H1 (cell line): Measurements from ENCODE around the gene OLFM1. TPM values are rescaled to one million over a fixed set of nuclear protein-coding genes. Genes with fewer than 3 reads are reported as not detected.

Experiments
- CTCF ChIA-PET: fragments of 300-600 bp; sonication (Branson Sonifier 250); formaldehyde crosslinking; loops from one replicate; lab custom pipeline; 2021; ENCODE audit not compliant: partially characterized antibody; lab: Charles Lee
- POLR2A ChIA-PET: fragments of 300-600 bp; sonication (Branson Sonifier 250); formaldehyde crosslinking; loops from one replicate; lab custom pipeline; 2021; ENCODE audit warnings: inconsistent platforms; ENCODE audit not compliant: partially characterized antibody; lab: Charles Lee
- DNase-seq, 2 experiments: peaks; one replicate each; pipeline versions ENCODE4 v3.0.0 to v3.0.0-alpha.2; 2010 to 2022; ENCODE audit warnings: low spot score in 2 of 2, low read depth in 1 of 2, mixed read lengths in 1 of 2
- FAIRE-seq: peaks from 2 replicates; lab custom pipeline; 2011; peaks lifted over from hg19 to GRCh38; lab: Jason Lieb, UNC
- H2AFZ ChIP-seq: 2 replicates; pipeline ENCODE4 v1.8.1; 2012; ENCODE audit warnings: low read length, inconsistent platforms
- H2AK5ac ChIP-seq: 2 replicates; pipeline ENCODE4 v1.6.1; 2013; ENCODE audit warnings: low read depth, low read length
- H2BK120ac ChIP-seq: replicated peaks from 2 replicates; pipeline ENCODE3; 2013; ENCODE audit warnings: low read depth, low read length, inconsistent platforms
- H2BK12ac ChIP-seq: 2 replicates; pipeline ENCODE4 v1.6.1; 2013; ENCODE audit warnings: low read depth, low read length
- H2BK15ac ChIP-seq: 2 replicates; pipeline ENCODE4 v1.6.1; 2013; ENCODE audit warnings: low read length
- H2BK20ac ChIP-seq: 2 replicates; pipeline ENCODE4 v1.6.1; 2013; ENCODE audit warnings: low read length
- H2BK5ac ChIP-seq: 2 replicates; pipeline ENCODE4 v1.6.1; 2013; ENCODE audit warnings: low read depth, low read length
- H3K14ac ChIP-seq: 2 replicates; pipeline ENCODE4 v1.6.1; 2013; ENCODE audit warnings: inconsistent platforms; ENCODE audit not compliant: insufficient read length
- H3K18ac ChIP-seq: 2 replicates; pipeline ENCODE4 v1.6.1; 2013; ENCODE audit warnings: low read length; ENCODE audit errors: extremely low read depth
- H3K23ac ChIP-seq: 2 replicates; pipeline ENCODE4 v1.6.1; 2013; ENCODE audit warnings: inconsistent platforms; ENCODE audit not compliant: insufficient read length
- H3K23me2 ChIP-seq: 2 replicates; pipeline ENCODE4 v1.6.1; 2013; ENCODE audit warnings: low read depth, low read length
- H3K27ac ChIP-seq: 2 replicates; pipeline ENCODE4 v1.6.1; 2011; ENCODE audit warnings: low read depth, low read length, inconsistent platforms
- H3K27me3 ChIP-seq, 4 experiments: replicated peaks in 1 of 4; 1 replicate in 1 of 4; 2 replicates in 3 of 4; pipeline versions ENCODE4 v1.6.1 to v1.8.1; 2011 to 2013; ENCODE audit warnings: low read length in 3 of 4, mild to moderate bottlenecking in 3 of 4, inconsistent platforms in 2 of 4, mixed read lengths in 2 of 4, moderate library complexity in 1 of 4; ENCODE audit not compliant: control insufficient read depth in 3 of 4, insufficient read depth in 3 of 4; ENCODE audit errors: extremely low read depth in 1 of 4
- H3K36me3 ChIP-seq, 4 experiments: 2 replicates each; pipeline versions ENCODE4 v1.6.1 to v1.8.1; 2011 to 2013; ENCODE audit warnings: mild to moderate bottlenecking in 4 of 4, low read length in 3 of 4, moderate library complexity in 2 of 4, control low read depth in 1 of 4, inconsistent platforms in 1 of 4; ENCODE audit not compliant: insufficient read depth in 4 of 4, control insufficient read depth in 2 of 4
- H3K4ac ChIP-seq: replicated peaks from 2 replicates; pipeline ENCODE3; 2013; ENCODE audit warnings: low read length, low read depth, mixed read lengths, inconsistent platforms; ENCODE audit not compliant: insufficient read length
- H3K4me1 ChIP-seq, 4 experiments: replicated peaks in 1 of 4; 1 replicate in 1 of 4; 2 replicates in 3 of 4; pipeline versions ENCODE4 v1.6.1 to v1.8.1; 2011 to 2013; ENCODE audit warnings: low read length in 3 of 4, inconsistent platforms in 2 of 4, mixed read lengths in 1 of 4; ENCODE audit not compliant: insufficient read depth in 4 of 4, control insufficient read depth in 3 of 4
- H3K4me2 ChIP-seq, 2 experiments: 2 replicates each; pipeline versions ENCODE4 v1.6.1 to v1.8.1; 2011 to 2013; ENCODE audit warnings: low read depth in 2 of 2, low read length in 2 of 2, control low read depth in 1 of 2, inconsistent platforms in 1 of 2, mild to moderate bottlenecking in 1 of 2; ENCODE audit not compliant: insufficient read depth in 1 of 2
- H3K4me3 ChIP-seq, 4 experiments: fragments of 200-600, 300-600 bp in 1 of 4; sonication (generic), shearing (Covaris generic), sonication (Bioruptor Twin) in 1 of 4; 2 replicates each; pipeline versions ENCODE4 v1.5.1 to v1.8.1; 2011 to 2016; ENCODE audit warnings: low read length in 4 of 4, low read depth in 3 of 4, control low read depth in 2 of 4, inconsistent platforms in 2 of 4, mild to moderate bottlenecking in 2 of 4, mixed read lengths in 1 of 4, moderate library complexity in 1 of 4; ENCODE audit not compliant: insufficient read depth in 2 of 4; ENCODE audit errors: extremely low read depth in 1 of 4
- H3K56ac ChIP-seq: replicated peaks from 2 replicates; pipeline ENCODE3; 2013; ENCODE audit warnings: low read depth, mild to moderate bottlenecking, mixed read lengths, low read length, inconsistent platforms; ENCODE audit not compliant: insufficient read length
- H3K79me1 ChIP-seq: 2 replicates; pipeline ENCODE4 v1.6.1; 2013; ENCODE audit warnings: low read depth, low read length, control low read depth
- H3K79me2 ChIP-seq, 2 experiments: 2 replicates each; pipeline versions ENCODE4 v1.6.1 to v1.8.1; 2012 to 2013; ENCODE audit warnings: low read length in 2 of 2, mild to moderate bottlenecking in 2 of 2, inconsistent platforms in 1 of 2; ENCODE audit not compliant: insufficient read depth in 2 of 2, control insufficient read depth in 1 of 2
- H3K9ac ChIP-seq, 4 experiments: replicated peaks in 1 of 4; 1 replicate in 1 of 4; 2 replicates in 3 of 4; pipeline versions ENCODE4 v1.6.1 to v1.8.1; 2011 to 2013; ENCODE audit warnings: low read depth in 3 of 4, low read length in 3 of 4, control low read depth in 2 of 4, mild to moderate bottlenecking in 2 of 4, moderate library complexity in 2 of 4, inconsistent platforms in 1 of 4; ENCODE audit errors: extremely low read depth in 1 of 4
- H3K9me3 ChIP-seq, 2 experiments: 2 replicates each; pipeline versions ENCODE4 v1.6.1 to v1.8.1; 2012 to 2013; ENCODE audit warnings: mild to moderate bottlenecking in 2 of 2, moderate library complexity in 2 of 2, control low read depth in 1 of 2, inconsistent platforms in 1 of 2, low read depth in 1 of 2, low read length in 1 of 2, mixed read lengths in 1 of 2; ENCODE audit not compliant: insufficient read depth in 2 of 2
- H4K20me1 ChIP-seq, 2 experiments: replicated peaks in 1 of 2; 2 replicates each; pipeline versions ENCODE3 to v1.8.1; 2011 to 2013; ENCODE audit warnings: inconsistent platforms in 2 of 2, low read length in 2 of 2, mild to moderate bottlenecking in 1 of 2; ENCODE audit not compliant: insufficient read depth in 2 of 2, control insufficient read depth in 1 of 2
- H4K5ac ChIP-seq: 2 replicates; pipeline ENCODE4 v1.6.1; 2013; ENCODE audit warnings: low read length, low read depth, mixed read lengths, inconsistent platforms; ENCODE audit not compliant: insufficient read length
- H4K8ac ChIP-seq: 2 replicates; pipeline ENCODE4 v1.8.0; 2013; ENCODE audit warnings: mild to moderate bottlenecking, moderate library complexity, low read length, inconsistent platforms; ENCODE audit not compliant: insufficient read depth; ENCODE audit errors: extremely low read depth
- H4K91ac ChIP-seq: replicated peaks from 2 replicates; pipeline ENCODE3; 2013; ENCODE audit warnings: low read length, mixed read lengths, inconsistent platforms; ENCODE audit not compliant: insufficient read length
- CHD1 ChIP-seq: IDR thresholded peaks from 2 replicates; pipeline ENCODE4 v1.6.1; 2012; ENCODE audit warnings: low read depth, low read length, improper control_type of control experiment
- CREB1 ChIP-seq: IDR thresholded peaks from 2 replicates; pipeline ENCODE4 v1.6.1; 2012; ENCODE audit warnings: inconsistent platforms
- FOSL1 ChIP-seq: IDR thresholded peaks from 2 replicates; pipeline ENCODE4 v1.6.1; 2011; ENCODE audit warnings: mild to moderate bottlenecking, low read depth, low read length, moderate library complexity; ENCODE audit not compliant: insufficient read depth
- HDAC6 ChIP-seq: IDR thresholded peaks from one replicate; pipeline ENCODE4 v1.7.1; 2012; ENCODE audit warnings: low read depth, mild to moderate bottlenecking, inconsistent platforms, low read length, moderate library complexity
- JUND ChIP-seq: IDR thresholded peaks from 2 replicates; pipeline ENCODE4 v1.6.1; 2011; ENCODE audit warnings: mild to moderate bottlenecking, improper control_type of control experiment, low read length
- KDM1A ChIP-seq: fragments of 200-600, 300-600 bp; sonication (generic); IDR thresholded peaks from 2 replicates; pipeline ENCODE4 v1.7.1; 2016; ENCODE audit warnings: mild to moderate bottlenecking, low read length, borderline replicate concordance
- MAFK ChIP-seq: IDR thresholded peaks from 2 replicates; pipeline ENCODE4 v1.6.1; 2012; ENCODE audit warnings: low read depth, mild to moderate bottlenecking, improper control_type of control experiment, low read length
- POLR2A ChIP-seq, 2 experiments: IDR thresholded peaks; 1 replicate in 1 of 2; 2 replicates in 1 of 2; pipeline ENCODE4 v1.6.1; 2011; ENCODE audit warnings: low read depth in 2 of 2, low read length in 2 of 2, mild to moderate bottlenecking in 2 of 2; ENCODE audit errors: control extremely low read depth in 1 of 2
- SP4 ChIP-seq: IDR thresholded peaks from 2 replicates; pipeline ENCODE4 v1.6.1; 2012; ENCODE audit warnings: low read length, inconsistent platforms
- TEAD4 ChIP-seq: IDR thresholded peaks from 2 replicates; pipeline ENCODE4 v1.6.1; 2012; ENCODE audit warnings: low read depth, low read length, inconsistent platforms, mixed read lengths
- WGBS, 2 experiments: shearing (Covaris generic) in 1 of 2; methylation state at CpG; one replicate each; pipeline versions ENCODE4 v1.1.6 to v1.1.7; 2013 to 2015; ENCODE audit warnings: low lambda C conversion rate in 2 of 2, mixed read lengths in 2 of 2, inconsistent platforms in 1 of 2, low coverage in 1 of 2, missing lambda C conversion rate in 1 of 2; ENCODE audit not compliant: insufficient replicate concordance in 2 of 2, insufficient coverage in 1 of 2, insufficient read length in 1 of 2; ENCODE audit errors: extremely low coverage in 1 of 2, missing lambda C conversion rate in 1 of 2; 5-methylcytosine and 5-hydroxymethylcytosine counted together
- polyA plus RNA-seq, 7 experiments: library from polyadenylated mRNA; depleted of rRNA in 3 of 7; stranded (reverse) in 5 of 7; unstranded in 2 of 7; fragments of >200 nt in 5 of 7; fragments of 200-250 nt in 2 of 7; gene quantifications; 1 replicate in 5 of 7; 2 replicates in 1 of 7; 4 replicates in 1 of 7; pipeline versions ENCODE4 v1.2.1 to v1.2.3, GENCODE V29; 2011 to 2013; ENCODE audit warnings: missing spikeins in 2 of 7, mixed read lengths in 2 of 7
- total RNA-seq: library from RNA; stranded (reverse); fragmentation: NEBNext Ultra II Directional; extraction: Animal tissue kit (Norgen Biotek cat#: 25700); gene quantifications from 2 replicates; pipeline ENCODE4 v1.2.1, GENCODE V29; 2021

OLFM1 gene
- total and polyA plus RNA-seq, 2 of the 8 experiments (the other 6 are each of a cell fraction or from before 2014, with no cell fraction given): 53.0 to 53.4 TPM

- ChIA-PET CTCF (no interaction called here), POLR2A (no interaction called here)
- Histone ChIP-seq H3K27ac (no peak overlapping the region), H3K79me1 (no peaks in the 10 kb centered on the region), H3K23ac (no peak overlapping the region), H2AK5ac (0 out of 2 replicates have a peak overlapping the region, but pooled peaks have one; percentile 82), H2BK12ac (no peak overlapping the region), H3K27me3 (no peaks in the 10 kb centered on the region), H3K4me3 (no peak overlapping the region), H3K4me2 (no peak overlapping the region), H2BK20ac (no peak overlapping the region; the same call in 1 of the 2 replicates), H2BK5ac (no peak overlapping the region), H3K14ac (no peak overlapping the region), H2BK120ac (no peak overlapping the region), H3K4me1 (peaks cover 0 to 5% (median under 1%) of the 10 kb centered on the region in 4 experiments; a peak in 3 of 7 replicates), H3K9me3 (peaks cover 0 to 2% of the 10 kb centered on the region in 2 experiments; a peak in 1 of 4 replicates), H3K23me2 (peaks cover 8% of the 10 kb centered on the region; the same call in 1 of the 2 replicates), H2BK15ac (no peak overlapping the region), H4K8ac (no peak overlapping the region), H2AFZ (no peak overlapping the region), H3K9ac (no peak overlapping the region), H4K5ac (no peak overlapping the region), H3K79me2 (no peaks in the 10 kb centered on the region), H3K4ac (peak overlapping the region; percentile 53), H4K91ac (no peak overlapping the region), H3K36me3 (no peaks in the 10 kb centered on the region), H4K20me1 (peaks cover 0 to 4% of the 10 kb centered on the region in 2 experiments), H3K18ac (no peak overlapping the region; the same call in 1 of the 2 replicates), H3K56ac (no peak overlapping the region)
- no peak for TF ChIP-seq SP4
- TF ChIP-seq JUND: no peak
- TF ChIP-seq POLR2A (IDR thresholded peaks at IDR 0.05; ENCODE audit: control extremely low read depth in 1 of 2, low read depth in 2 of 2, low read length in 2 of 2): no peak
- TF ChIP-seq CREB1: no peak
- no peak for TF ChIP-seq MAFK
- TF ChIP-seq TEAD4: no peak
- no peak for TF ChIP-seq KDM1A
- TF ChIP-seq HDAC6: no peak
- no peak for TF ChIP-seq CHD1
- no peak for TF ChIP-seq FOSL1
- no peak for DNase-seq
- WGBS, 2 experiments: 87% methylated on average over 8 of the region's 9 CpGs; no CpG with 5 or more reads in 1 of the 2 experiments
- no peak for FAIRE-seq
Measured at GRCh38 chr9:135145312-135145711, 57.8 kb downstream of the OLFM1 start.
